ENCODE measurements around the gene YPEL3. TPM values are rescaled to one million over a fixed set of nuclear protein-coding genes. Genes with fewer than 3 reads are reported as not detected.

YPEL3 gene
- total and polyA plus RNA-seq, 2 of the 8 experiments (the other 6 are each of a cell fraction or from before 2014, with no cell fraction given) = 40.3 to 53.3 TPM

DNA sequence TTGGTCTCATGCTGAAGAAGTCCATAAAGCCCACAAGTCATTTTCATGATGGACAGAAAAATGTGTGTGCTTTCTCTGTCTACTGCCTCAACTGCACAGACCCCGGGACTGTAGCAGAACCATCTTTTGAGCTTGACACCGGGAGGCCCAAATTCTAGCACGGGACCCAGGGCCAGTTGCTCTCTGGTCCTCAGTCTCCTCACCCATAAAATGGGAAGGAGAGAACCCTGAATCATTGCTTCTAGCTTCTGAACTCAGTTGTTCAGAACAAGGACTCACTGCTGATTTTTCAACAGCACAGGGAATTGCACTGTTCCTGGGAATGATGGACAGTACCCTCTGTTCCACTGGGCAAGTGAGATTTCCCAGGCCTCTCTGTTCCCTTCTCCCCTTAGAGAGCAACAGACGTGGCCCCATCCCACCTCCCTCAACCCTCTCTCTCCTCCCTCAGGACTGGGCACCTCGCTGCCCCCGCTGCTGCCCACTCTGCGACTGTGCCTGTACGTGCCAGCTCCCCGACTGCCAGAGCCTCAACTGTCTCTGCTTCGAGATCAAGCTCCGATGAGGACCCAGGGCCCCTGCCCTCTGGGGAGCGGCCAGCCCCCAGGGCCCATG, 32.6 kb downstream of the YPEL3 start (continued):
- TF ChIP-seq CBX8 (IDR thresholded peaks at IDR 0.05; ENCODE audit: borderline replicate concordance, low read depth, low read length) = no peak
- no peak for TF ChIP-seq MAFK (IDR thresholded peaks at IDR 0.05; ENCODE audit: low read depth, low read length)
- TF ChIP-seq FOSL1 (IDR thresholded peaks at IDR 0.05; ENCODE audit: insufficient read depth, low read depth, low read length) = no peak
- TF ChIP-seq ASH2L (IDR thresholded peaks at IDR 0.05; ENCODE audit: low read length) = no peak
